ENCODE results near the gene GLRX.
"Not testable (repeated sequence)": the region's sequence is repeated elsewhere in the genome, so short reads cannot be mapped to it uniquely, and the experiment has no call there.

- TF ChIP-seq LARP7 (IDR thresholded peaks at IDR 0.05), result not testable (repeated sequence)
- TF ChIP-seq, protein P1, sequence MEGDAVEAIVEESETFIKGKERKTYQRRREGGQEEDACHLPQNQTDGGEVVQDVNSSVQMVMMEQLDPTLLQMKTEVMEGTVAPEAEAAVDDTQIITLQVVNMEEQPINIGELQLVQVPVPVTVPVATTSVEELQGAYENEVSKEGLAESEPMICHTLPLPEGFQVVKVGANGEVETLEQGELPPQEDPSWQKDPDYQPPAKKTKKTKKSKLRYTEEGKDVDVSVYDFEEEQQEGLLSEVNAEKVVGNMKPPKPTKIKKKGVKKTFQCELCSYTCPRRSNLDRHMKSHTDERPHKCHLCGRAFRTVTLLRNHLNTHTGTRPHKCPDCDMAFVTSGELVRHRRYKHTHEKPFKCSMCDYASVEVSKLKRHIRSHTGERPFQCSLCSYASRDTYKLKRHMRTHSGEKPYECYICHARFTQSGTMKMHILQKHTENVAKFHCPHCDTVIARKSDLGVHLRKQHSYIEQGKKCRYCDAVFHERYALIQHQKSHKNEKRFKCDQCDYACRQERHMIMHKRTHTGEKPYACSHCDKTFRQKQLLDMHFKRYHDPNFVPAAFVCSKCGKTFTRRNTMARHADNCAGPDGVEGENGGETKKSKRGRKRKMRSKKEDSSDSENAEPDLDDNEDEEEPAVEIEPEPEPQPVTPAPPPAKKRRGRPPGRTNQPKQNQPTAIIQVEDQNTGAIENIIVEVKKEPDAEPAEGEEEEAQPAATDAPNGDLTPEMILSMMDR (IDR thresholded peaks at IDR 0.05 in 2 of 3, conservative IDR thresholded peaks at IDR 0.05 in 1 of 3; ENCODE audit: control insufficient read depth in 2 of 3, extremely low read depth in 1 of 3, insufficient read depth in 1 of 3, low read depth in 3 of 3, low read length in 3 of 3), result not testable (repeated sequence)
These were observed 9.5 kb downstream of the GLRX start for GRCh38 chr5:95813035-95813434.
